Measurements from ENCODE around the gene TBC1D4. TPM values are rescaled to one million over a fixed set of nuclear protein-coding genes. Genes with fewer than 3 reads are reported as not detected.

The TBC1D4 gene
- total RNA-seq, 4 donors from 2014 or later = 38.5 to 53.0 (median 44.1) TPM

GRCh38 chr13:75411924-75412537, 69.9 kb downstream of the TBC1D4 start:
- 88 to 93% methylated on average over 4 of the region's 4 CpGs for WGBS, 2 donors
- no peak for DNase-seq (ENCODE audit: low spot score in 2 of 2)
- intact Hi-C loops (cut with DNase I; ENCODE audit: low total_unique reads) = no loop called here
- no peak overlapping the region for H3K4me3 ChIP-seq (ENCODE audit: low read depth, poor library complexity, severe bottlenecking)
- no peak for TF ChIP-seq POLR2A (IDR thresholded peaks at IDR 0.05)
- no peak for TF ChIP-seq CTCF (IDR thresholded peaks at IDR 0.05)

GRCh38 chr13:75410207-75410606, 71.8 kb downstream of the TBC1D4 start:
- intact Hi-C loops (cut with DNase I; ENCODE audit: low total_unique reads) = no loop called here
- TF ChIP-seq POLR2A (IDR thresholded peaks at IDR 0.05) = no peak
- no peak for TF ChIP-seq CTCF (IDR thresholded peaks at IDR 0.05)
- DNase-seq (ENCODE audit: low spot score in 2 of 2) = no peak
- H3K4me3 ChIP-seq (ENCODE audit: low read depth, poor library complexity, severe bottlenecking) = no peak overlapping the region
- 93 to 94% methylated on average over 7 of the region's 7 CpGs for WGBS, 2 donors

GRCh38 chr13:75407998-75408397, 74.0 kb downstream of the TBC1D4 start:
- TF ChIP-seq POLR2A (IDR thresholded peaks at IDR 0.05) (no peak), CTCF (IDR thresholded peaks at IDR 0.05) (no peak)
- 98 to 99% methylated on average over 5 of the region's 5 CpGs for WGBS, 2 donors
- intact Hi-C loops (cut with DNase I; ENCODE audit: low total_unique reads) = no loop called here
- H3K4me3 ChIP-seq (ENCODE audit: low read depth, poor library complexity, severe bottlenecking) = no peak overlapping the region
- DNase-seq (ENCODE audit: low spot score in 2 of 2) = no peak

GRCh38 chr13:75407473-75407872, 74.5 kb downstream of the TBC1D4 start:
- no peak for DNase-seq (ENCODE audit: low spot score in 2 of 2)
- WGBS, 2 donors = 97% methylated on average over 4 of the region's 4 CpGs
- no peak overlapping the region for H3K4me3 ChIP-seq (ENCODE audit: low read depth, poor library complexity, severe bottlenecking)
- TF ChIP-seq CTCF (IDR thresholded peaks at IDR 0.05) (no peak), POLR2A (IDR thresholded peaks at IDR 0.05) (no peak)
- intact Hi-C loops (cut with DNase I; ENCODE audit: low total_unique reads) = no loop called here

GRCh38 chr13:75405976-75406703, 75.8 kb downstream of the TBC1D4 start:
- TF ChIP-seq POLR2A (IDR thresholded peaks at IDR 0.05) (no peak), CTCF (IDR thresholded peaks at IDR 0.05) (no peak)
- 73 to 79% methylated on average over 9 of the region's 9 CpGs for WGBS, 2 donors
- DNase-seq (ENCODE audit: low spot score in 2 of 2) = no peak
- intact Hi-C loops (cut with DNase I; ENCODE audit: low total_unique reads) = no loop called here
- no peak overlapping the region for H3K4me3 ChIP-seq (ENCODE audit: low read depth, poor library complexity, severe bottlenecking)
